GM12878 (cell line): Measurements from ENCODE around the gene C14orf119.

Experiments
- ATF3 ChIP-seq: IDR thresholded peaks from 2 replicates; pipeline ENCODE4 v1.6.1; 2011; ENCODE audit warnings: low read depth, mild to moderate bottlenecking, low read length, moderate library complexity, borderline replicate concordance; ENCODE audit errors: extremely low read depth
- CTCF ChIP-seq, 3 experiments: IDR thresholded peaks in 2 of 3; conservative IDR thresholded peaks in 1 of 3; 2 replicates each; pipeline ENCODE4 v1.5.1; 2011; ENCODE audit warnings: low read depth in 3 of 3, low read length in 3 of 3, mild to moderate bottlenecking in 3 of 3, control low read depth in 2 of 3, moderate library complexity in 2 of 3, inconsistent platforms in 1 of 3, mixed read lengths in 1 of 3; ENCODE audit not compliant: control insufficient read depth in 2 of 3, insufficient read depth in 1 of 3; ENCODE audit errors: extremely low read depth in 1 of 3
- EP300 ChIP-seq, 2 experiments: fragments of 150-350 bp in 1 of 2; IDR thresholded peaks; 2 replicates each; pipeline ENCODE4 v1.6.1; 2011 to 2012; ENCODE audit warnings: low read depth in 2 of 2, low read length in 2 of 2, borderline replicate concordance in 1 of 2, improper control_type of control experiment in 1 of 2, inconsistent platforms in 1 of 2; ENCODE audit not compliant: control insufficient read depth in 1 of 2
- MAX ChIP-seq: IDR thresholded peaks from 2 replicates; pipeline ENCODE4 v1.6.1; 2012; ENCODE audit warnings: low read depth, low read length, improper control_type of control experiment
- NRF1 ChIP-seq: conservative IDR thresholded peaks from 2 replicates; pipeline ENCODE4 v1.6.1; 2011; ENCODE audit warnings: mild to moderate bottlenecking, low read depth, low read length, improper control_type of control experiment
- PAX5 ChIP-seq: IDR thresholded peaks from 2 replicates; pipeline ENCODE4 v1.6.1; 2011; ENCODE audit warnings: low read depth, low read length, borderline replicate concordance
- POLR2A ChIP-seq: IDR thresholded peaks from 2 replicates; pipeline ENCODE4 v1.6.1; 2011; ENCODE audit warnings: low read depth, mild to moderate bottlenecking, low read length
- USF2 ChIP-seq: IDR thresholded peaks from 2 replicates; pipeline ENCODE4 v1.6.1; 2011; ENCODE audit warnings: low read depth, low read length, improper control_type of control experiment, borderline replicate concordance

GRCh38 chr14:23055147-23055550 lies 40.2 kb upstream of the C14orf119 start:
- TF ChIP-seq POLR2A (no peak), MAX (no peak), CTCF (IDR thresholded peaks at IDR 0.05 in 2 of 3, conservative IDR thresholded peaks at IDR 0.05 in 1 of 3; ENCODE audit: control insufficient read depth in 2 of 3, extremely low read depth in 1 of 3, insufficient read depth in 1 of 3, low read depth in 3 of 3, low read length in 3 of 3) (no peak), NRF1 (no peak), ATF3 (no peak), PAX5 (no peak), USF2 (no peak), EP300 (IDR thresholded peaks at IDR 0.05; ENCODE audit: borderline replicate concordance in 1 of 2, control insufficient read depth in 1 of 2, low read depth in 2 of 2, low read length in 2 of 2) (no peak)
